ENCODE data around the gene FEZF2. TPM values are rescaled to one million over a fixed set of nuclear protein-coding genes. Genes with fewer than 3 reads are reported as not detected.

Gene FEZF2
- total and polyA plus RNA-seq, 4 experiments from 2014 or later: not detected

- H3K4me3 ChIP-seq (ENCODE audit: low read length in 2 of 2): no peak overlapping the region
- Mint-ChIP-seq H3K9me3 (peaks cover 0 to 13% (median 1%) of the 10 kb centered on the region in 8 donors), H3K27me3 (peaks cover 31 to 52% of the 10 kb centered on the region in 2 donors), H3K36me3 (no peaks in the 10 kb centered on the region), H3K4me1 (peaks cover 0 to 11% (median 2%) of the 10 kb centered on the region in 4 donors), H3K4me3 (no peak overlapping the region), H3K27ac (no peak overlapping the region)
- no peaks in the 10 kb centered on the region for H3K4me1 ChIP-seq (ENCODE audit: insufficient read depth, low read length)
- CTCF ChIA-PET (ENCODE audit: partially characterized antibody): no interaction called here
- no peak overlapping the region for H3K27ac ChIP-seq (ENCODE audit: low read depth, low read length)
- intact Hi-C loops (cut with micrococcal nuclease): no loop called here
- POLR2A ChIA-PET (ENCODE audit: partially characterized antibody): no interaction called here
- H3K9me3 ChIP-seq (ENCODE audit: control insufficient read depth in 1 of 2, low read length in 2 of 2): no peaks in the 10 kb centered on the region
- DNase-seq: no peak
- no peaks in the 10 kb centered on the region for H3K36me3 ChIP-seq (ENCODE audit: insufficient read depth, low read length)
- H3K27me3 ChIP-seq (ENCODE audit: insufficient read depth, low read length): peaks cover 15% of the 10 kb centered on the region
Measured at GRCh38 chr3:62378311-62378789, 5.0 kb upstream of the FEZF2 start.

GRCh38 chr3:62376906-62377877 is 3.8 kb upstream of the FEZF2 start:
- no peak overlapping the region for H3K4me3 ChIP-seq (ENCODE audit: low read length in 2 of 2)
- CTCF ChIA-PET (ENCODE audit: partially characterized antibody): no interaction called here
- no peaks in the 10 kb centered on the region for H3K36me3 ChIP-seq (ENCODE audit: insufficient read depth, low read length)
- POLR2A ChIA-PET (ENCODE audit: partially characterized antibody): no interaction called here
- peaks cover 0 to 11% (median 1%) of the 10 kb centered on the region in 8 donors for H3K9me3 Mint-ChIP-seq
- intact Hi-C loops (cut with micrococcal nuclease): no loop called here
- no peak for DNase-seq
- peaks cover 15% of the 10 kb centered on the region for H3K27me3 ChIP-seq (ENCODE audit: insufficient read depth, low read length)
- no peaks in the 10 kb centered on the region for H3K9me3 ChIP-seq (ENCODE audit: control insufficient read depth in 1 of 2, low read length in 2 of 2)
- H3K4me3 Mint-ChIP-seq: no peak overlapping the region
- H3K4me1 ChIP-seq (ENCODE audit: insufficient read depth, low read length): no peaks in the 10 kb centered on the region
- H3K27ac ChIP-seq (ENCODE audit: low read depth, low read length): no peak overlapping the region
- H3K4me1 Mint-ChIP-seq: peaks cover 0 to 11% (median 2%) of the 10 kb centered on the region in 4 donors
- H3K27ac Mint-ChIP-seq: no peak overlapping the region
- no peaks in the 10 kb centered on the region for H3K36me3 Mint-ChIP-seq
- H3K27me3 Mint-ChIP-seq: peaks cover 33 to 55% of the 10 kb centered on the region in 2 donors

- no peak for DNase-seq
- peaks cover 34 to 57% of the 10 kb centered on the region in 2 donors for H3K27me3 Mint-ChIP-seq
- H3K27ac ChIP-seq (ENCODE audit: low read depth, low read length): no peak overlapping the region
- H3K4me1 ChIP-seq (ENCODE audit: insufficient read depth, low read length): no peaks in the 10 kb centered on the region
- H3K4me3 ChIP-seq (ENCODE audit: low read length in 2 of 2): no peak overlapping the region
- H3K4me3 Mint-ChIP-seq: no peak overlapping the region
- no peaks in the 10 kb centered on the region for H3K9me3 ChIP-seq (ENCODE audit: control insufficient read depth in 1 of 2, low read length in 2 of 2)
- CTCF ChIA-PET (ENCODE audit: partially characterized antibody): no interaction called here
- peaks cover 0 to 11% (median 2%) of the 10 kb centered on the region in 4 donors for H3K4me1 Mint-ChIP-seq
- H3K9me3 Mint-ChIP-seq: peaks cover 0 to 9% (median 1%) of the 10 kb centered on the region in 8 donors
- H3K36me3 ChIP-seq (ENCODE audit: insufficient read depth, low read length): no peaks in the 10 kb centered on the region
- POLR2A ChIA-PET (ENCODE audit: partially characterized antibody): no interaction called here
- no peaks in the 10 kb centered on the region for H3K36me3 Mint-ChIP-seq
- no peak overlapping the region for H3K27ac Mint-ChIP-seq
- H3K27me3 ChIP-seq (ENCODE audit: insufficient read depth, low read length): peaks cover 15% of the 10 kb centered on the region
- intact Hi-C loops (cut with micrococcal nuclease): no loop called here
Measured at GRCh38 chr3:62376454-62376720, 3.0 kb upstream of the FEZF2 start.

GRCh38 chr3:62375655-62376453 is 2.5 kb upstream of the FEZF2 start:
- H3K4me3 Mint-ChIP-seq: no peak overlapping the region
- Histone ChIP-seq H3K4me1 (ENCODE audit: insufficient read depth, low read length) (no peaks in the 10 kb centered on the region), H3K27ac (ENCODE audit: low read depth, low read length) (no peak overlapping the region), H3K9me3 (ENCODE audit: control insufficient read depth in 1 of 2, low read length in 2 of 2) (no peaks in the 10 kb centered on the region), H3K27me3 (ENCODE audit: insufficient read depth, low read length) (peaks cover 15% of the 10 kb centered on the region), H3K4me3 (ENCODE audit: low read length in 2 of 2) (no peak overlapping the region), H3K36me3 (ENCODE audit: insufficient read depth, low read length) (no peaks in the 10 kb centered on the region)
- peaks cover 39 to 62% of the 10 kb centered on the region in 2 donors for H3K27me3 Mint-ChIP-seq
- H3K9me3 Mint-ChIP-seq: peaks cover 0 to 7% (median 2%) of the 10 kb centered on the region in 8 donors
- no peak overlapping the region for H3K27ac Mint-ChIP-seq
- ChIA-PET CTCF (ENCODE audit: partially characterized antibody) (no interaction called here), POLR2A (ENCODE audit: partially characterized antibody) (no interaction called here)
- H3K4me1 Mint-ChIP-seq: peaks cover 0 to 11% (median 2%) of the 10 kb centered on the region in 4 donors
- DNase-seq: no peak
- intact Hi-C loops (cut with micrococcal nuclease): no loop called here
- no peaks in the 10 kb centered on the region for H3K36me3 Mint-ChIP-seq

GRCh38 chr3:62374341-62375218 is 1.2 kb upstream of the FEZF2 start:
- intact Hi-C loops (cut with micrococcal nuclease): no loop called here
- no peak for DNase-seq
- Mint-ChIP-seq H3K4me1 (peaks cover 0 to 11% (median 3%) of the 10 kb centered on the region in 4 donors), H3K9me3 (peaks cover 0 to 11% (median 3%) of the 10 kb centered on the region in 8 donors), H3K4me3 (peak overlapping the region in 1 of 8 donors; percentile 64), H3K27ac (no peak overlapping the region), H3K36me3 (no peaks in the 10 kb centered on the region), H3K27me3 (peaks cover 39 to 61% of the 10 kb centered on the region in 2 donors)
- Histone ChIP-seq H3K4me1 (ENCODE audit: insufficient read depth, low read length) (no peaks in the 10 kb centered on the region), H3K9me3 (ENCODE audit: control insufficient read depth in 1 of 2, low read length in 2 of 2) (no peaks in the 10 kb centered on the region), H3K4me3 (ENCODE audit: low read length in 2 of 2) (no peak overlapping the region), H3K27me3 (ENCODE audit: insufficient read depth, low read length) (peaks cover 15% of the 10 kb centered on the region), H3K36me3 (ENCODE audit: insufficient read depth, low read length) (no peaks in the 10 kb centered on the region), H3K27ac (ENCODE audit: low read depth, low read length) (no peak overlapping the region)
- CTCF ChIA-PET (ENCODE audit: partially characterized antibody): no interaction called here
- POLR2A ChIA-PET (ENCODE audit: partially characterized antibody): no interaction called here

- Mint-ChIP-seq H3K36me3 (no peaks in the 10 kb centered on the region), H3K27ac (no peak overlapping the region), H3K4me3 (peak overlapping the region in 1 of 8 donors; percentile 64), H3K27me3 (peaks cover 37 to 65% of the 10 kb centered on the region in 2 donors), H3K9me3 (peaks cover 0 to 11% (median 2%) of the 10 kb centered on the region in 8 donors), H3K4me1 (peaks cover 0 to 12% (median 3%) of the 10 kb centered on the region in 4 donors)
- H3K27ac ChIP-seq (ENCODE audit: low read depth, low read length): no peak overlapping the region
- intact Hi-C loops (cut with micrococcal nuclease): no loop called here
- no peak for DNase-seq
- no peaks in the 10 kb centered on the region for H3K9me3 ChIP-seq (ENCODE audit: control insufficient read depth in 1 of 2, low read length in 2 of 2)
- H3K27me3 ChIP-seq (ENCODE audit: insufficient read depth, low read length): peaks cover 19% of the 10 kb centered on the region
- H3K4me1 ChIP-seq (ENCODE audit: insufficient read depth, low read length): no peaks in the 10 kb centered on the region
- ChIA-PET POLR2A (ENCODE audit: partially characterized antibody) (no interaction called here), CTCF (ENCODE audit: partially characterized antibody) (no interaction called here)
- no peak overlapping the region for H3K4me3 ChIP-seq (ENCODE audit: low read length in 2 of 2)
- no peaks in the 10 kb centered on the region for H3K36me3 ChIP-seq (ENCODE audit: insufficient read depth, low read length)
Measured at GRCh38 chr3:62373714-62374333, 474 bp upstream of the FEZF2 start.
